GM21447 (cell line): ENCODE data around the gene STK32C.

Experiments used
- ATAC-seq: cut with Tn5 transposase; IDR thresholded peaks from one replicate; pipeline ENCODE4 v1.9.1; 2021; ENCODE audit not compliant: unreplicated experiment

Gene STK32C

DNA sequence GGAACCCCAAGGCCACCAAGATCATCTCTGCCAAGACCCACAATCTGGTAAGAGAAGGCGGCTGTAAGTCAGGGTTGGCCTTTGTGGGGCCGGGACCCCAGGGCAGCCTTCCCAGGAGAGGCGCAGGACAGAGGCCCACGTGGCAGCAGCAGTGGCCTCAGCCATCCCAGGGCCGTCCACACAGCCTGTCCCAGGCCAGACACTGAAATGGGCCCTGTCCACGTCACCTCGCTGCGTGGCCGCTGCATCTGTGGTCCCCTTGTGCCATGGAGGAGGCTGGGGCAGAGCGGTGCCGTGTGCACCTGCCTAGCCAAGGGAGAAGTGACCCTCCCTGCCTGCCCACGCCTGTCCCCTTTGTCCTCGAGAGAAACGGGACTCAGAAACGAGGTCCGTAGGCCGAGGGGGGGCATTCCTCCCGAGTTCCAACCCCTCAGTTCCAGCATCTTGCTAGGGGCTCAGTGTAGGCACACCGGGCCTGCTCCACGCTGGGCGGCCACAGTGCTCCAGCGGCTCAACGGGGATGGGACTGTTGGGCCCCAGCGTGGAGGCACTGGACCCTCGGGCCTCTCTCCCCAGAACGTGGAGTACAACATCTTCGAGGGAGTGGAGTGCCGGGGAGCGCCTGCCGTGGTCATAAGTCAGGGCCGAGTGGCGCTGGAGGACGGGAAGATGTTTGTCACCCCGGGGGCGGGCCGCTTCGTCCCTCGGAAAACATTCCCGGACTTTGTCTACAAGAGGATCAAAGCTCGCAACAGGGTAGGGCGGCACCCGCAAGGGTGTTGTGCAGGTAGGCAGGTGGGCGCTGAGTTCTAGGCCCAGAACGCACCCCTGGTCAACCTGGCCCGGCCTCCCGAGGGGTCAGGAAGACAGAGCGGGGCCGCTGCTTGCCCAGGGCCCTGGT is 105.4 kb downstream of the STK32C start:
- ATAC-seq: no peak

DNA sequence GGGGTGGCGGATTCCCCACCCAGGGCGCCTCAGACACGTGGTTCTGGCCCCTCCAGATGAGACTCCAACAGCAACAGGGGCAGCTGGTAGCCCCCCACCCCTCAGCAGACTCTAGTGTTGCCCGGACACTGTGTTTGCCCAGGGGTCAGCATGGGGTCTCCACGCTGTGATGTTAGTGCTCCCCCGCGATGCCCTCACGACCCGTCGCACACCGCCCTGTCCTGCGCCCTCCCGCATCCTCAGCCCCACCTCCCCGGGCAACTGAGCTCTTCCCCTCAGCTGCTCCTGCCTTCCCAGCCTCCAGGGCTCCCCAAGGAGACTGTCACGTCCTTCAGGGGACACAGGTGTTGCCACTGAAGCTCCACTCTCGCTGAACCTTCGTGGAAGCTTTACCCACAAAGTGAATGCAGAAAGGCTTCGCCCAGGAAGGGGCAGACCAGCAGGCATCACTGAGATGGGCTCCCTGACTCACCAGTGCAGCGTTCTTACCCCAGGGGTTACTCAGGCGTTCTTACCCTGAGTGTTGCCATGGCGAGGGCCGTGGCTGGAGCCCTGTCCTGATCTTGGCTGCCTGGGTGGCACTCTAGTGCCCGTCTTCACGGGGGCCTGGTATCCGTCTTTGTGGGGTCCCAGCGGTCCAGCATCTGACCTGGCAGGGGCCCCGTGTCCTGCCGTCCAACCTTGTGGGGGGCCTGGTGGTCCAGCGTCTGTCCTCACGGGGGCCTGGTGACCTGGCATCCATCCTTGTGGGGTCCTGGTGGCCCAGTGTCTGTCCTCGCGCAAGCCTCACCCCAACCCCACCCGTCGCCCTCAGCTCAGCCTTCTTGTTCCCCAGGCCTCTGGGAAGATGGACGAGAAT is 106.4 kb downstream of the STK32C start:
- no peak for ATAC-seq

DNA sequence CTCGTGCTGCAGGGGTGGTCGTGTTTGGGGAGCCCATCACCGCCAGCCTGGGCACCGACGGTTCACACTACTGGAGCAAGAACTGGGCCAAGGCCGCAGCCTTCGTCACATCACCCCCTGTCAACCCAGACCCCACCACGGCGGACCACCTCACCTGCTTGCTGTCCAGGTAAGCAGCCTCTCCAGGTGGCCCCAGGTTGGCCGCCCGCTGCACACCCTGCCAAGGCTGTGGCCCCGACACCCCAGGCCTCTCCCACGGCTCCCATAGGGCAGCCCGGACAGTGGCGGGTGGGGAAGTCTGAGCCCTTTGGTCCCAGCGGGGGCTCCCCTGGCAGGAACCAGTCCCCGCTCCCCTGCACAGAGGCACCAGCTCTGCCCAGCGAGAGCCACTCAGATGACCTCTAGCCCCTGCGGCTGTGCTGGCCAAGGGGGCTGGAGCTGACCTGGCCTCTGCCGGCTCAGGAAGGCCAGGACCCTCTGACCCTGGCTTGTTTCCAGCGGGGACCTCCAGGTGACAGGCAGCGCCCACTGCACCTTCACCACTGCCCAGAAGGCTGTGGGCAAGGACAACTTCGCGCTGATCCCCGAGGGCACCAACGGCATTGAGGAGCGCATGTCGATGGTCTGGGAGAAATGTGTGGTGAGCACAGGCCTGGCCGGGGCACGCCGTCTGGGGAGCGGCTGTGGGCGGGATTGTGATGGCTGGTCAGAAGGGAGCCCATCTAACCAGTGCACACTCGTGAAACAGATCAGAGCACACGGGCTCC is 107.2 kb downstream of the STK32C start:
- no peak for ATAC-seq

DNA sequence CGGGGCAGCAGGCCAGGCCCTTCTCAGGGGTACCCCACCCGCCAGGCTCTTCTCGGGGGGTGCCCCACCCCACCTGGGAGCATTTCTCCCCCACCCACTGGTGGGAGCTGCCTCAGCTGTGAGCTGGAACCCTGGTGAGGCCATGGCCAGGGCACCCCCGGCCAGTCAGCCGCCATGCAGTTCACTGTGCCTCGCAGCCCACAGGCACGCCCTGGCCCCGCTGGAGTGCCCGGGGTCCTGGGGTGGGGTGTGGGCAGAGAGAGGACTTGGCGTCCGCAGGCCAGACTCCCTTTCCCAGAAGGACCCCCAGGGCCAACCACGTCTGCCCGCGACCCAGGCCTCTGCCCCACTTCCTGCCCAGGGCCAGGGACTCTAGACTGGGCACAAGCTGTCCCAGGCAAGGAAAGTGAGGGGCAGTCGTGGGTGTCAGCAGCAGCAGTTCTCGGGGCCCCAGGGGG is 107.9 kb downstream of the STK32C start:
- ATAC-seq: no peak

DNA sequence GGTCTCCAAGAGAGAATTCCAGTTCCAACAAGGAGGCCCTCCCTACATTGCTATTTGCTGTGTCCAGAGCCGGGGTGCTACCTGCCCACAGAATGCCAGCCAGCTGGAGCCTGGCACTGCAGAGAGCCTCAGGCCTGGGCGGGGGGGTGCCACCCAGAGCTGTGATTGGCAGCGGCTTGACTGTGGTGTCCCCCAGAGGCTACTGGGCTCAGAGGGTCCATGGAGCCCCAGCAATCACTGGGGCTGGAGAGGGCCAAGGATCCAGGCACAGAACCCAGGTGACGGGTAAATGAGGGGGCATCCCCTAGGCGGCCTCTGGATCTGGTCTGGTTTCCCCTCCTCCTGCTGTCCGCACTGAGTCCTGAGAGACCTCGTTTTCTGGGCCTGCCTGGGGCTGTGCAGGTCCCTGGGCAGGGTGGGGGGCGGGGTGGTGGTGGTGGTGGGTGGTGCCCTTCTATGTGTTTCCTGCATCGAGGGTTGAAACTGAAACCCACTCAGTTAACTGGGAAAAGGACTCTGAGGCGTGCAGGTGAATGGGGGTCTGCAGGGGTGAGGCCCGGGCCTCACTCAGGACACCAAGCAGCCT is 108.4 kb downstream of the STK32C start:
- no peak for ATAC-seq

DNA sequence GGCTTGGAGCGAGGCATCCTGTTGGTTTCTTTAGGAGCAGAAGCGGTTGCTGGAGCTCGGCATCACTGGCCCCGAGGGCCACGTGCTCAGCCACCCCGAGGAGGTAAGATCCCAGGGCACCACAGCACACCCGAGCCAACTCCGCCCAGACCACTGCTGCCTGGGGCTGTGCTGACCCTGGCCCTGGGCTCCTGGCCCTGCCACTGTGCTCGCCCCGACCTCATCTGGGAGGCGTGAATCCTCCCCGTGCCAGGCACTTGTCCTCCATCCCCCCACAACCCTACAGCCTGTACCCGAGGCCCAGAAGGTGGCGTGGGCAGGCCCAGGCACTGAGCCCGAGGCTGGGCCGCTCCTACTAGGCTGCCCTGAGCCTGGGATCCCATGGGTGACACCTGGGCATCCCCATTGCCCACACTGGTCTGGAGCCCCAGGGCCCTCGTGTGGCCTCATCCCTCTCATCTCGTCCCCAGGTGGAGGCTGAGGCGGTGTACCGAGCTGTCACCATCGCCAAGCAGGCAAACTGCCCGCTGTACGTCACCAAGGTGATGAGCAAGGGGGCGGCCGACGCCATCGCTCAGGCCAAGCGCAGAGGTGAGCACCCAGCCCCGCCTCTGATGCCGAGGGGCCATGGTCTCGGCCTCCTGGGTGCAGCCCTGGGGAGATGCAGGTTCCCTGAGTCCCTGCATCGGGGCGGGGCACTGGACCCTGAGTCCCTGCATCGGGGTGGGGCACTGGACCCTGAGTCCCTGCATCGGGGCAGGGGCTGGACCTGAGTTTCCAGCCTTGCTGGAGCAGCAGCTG is 109.2 kb downstream of the STK32C start:
- ATAC-seq: no peak

DNA sequence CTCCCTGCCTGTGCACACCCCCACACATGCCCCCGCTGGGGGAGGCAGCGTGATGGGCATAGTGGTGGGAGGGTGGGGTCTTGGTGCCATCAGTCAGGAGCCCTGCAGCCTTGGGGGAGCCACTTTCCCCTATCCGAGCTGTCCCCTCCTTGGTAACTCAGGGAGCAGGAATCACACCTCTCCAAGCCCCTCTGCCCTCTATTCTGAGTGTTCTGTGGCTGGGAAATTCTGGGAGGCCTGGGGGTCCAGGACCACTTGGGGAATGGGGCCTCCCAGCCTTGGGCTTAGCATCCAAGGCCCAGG is 109.7 kb downstream of the STK32C start:
- no peak for ATAC-seq

DNA sequence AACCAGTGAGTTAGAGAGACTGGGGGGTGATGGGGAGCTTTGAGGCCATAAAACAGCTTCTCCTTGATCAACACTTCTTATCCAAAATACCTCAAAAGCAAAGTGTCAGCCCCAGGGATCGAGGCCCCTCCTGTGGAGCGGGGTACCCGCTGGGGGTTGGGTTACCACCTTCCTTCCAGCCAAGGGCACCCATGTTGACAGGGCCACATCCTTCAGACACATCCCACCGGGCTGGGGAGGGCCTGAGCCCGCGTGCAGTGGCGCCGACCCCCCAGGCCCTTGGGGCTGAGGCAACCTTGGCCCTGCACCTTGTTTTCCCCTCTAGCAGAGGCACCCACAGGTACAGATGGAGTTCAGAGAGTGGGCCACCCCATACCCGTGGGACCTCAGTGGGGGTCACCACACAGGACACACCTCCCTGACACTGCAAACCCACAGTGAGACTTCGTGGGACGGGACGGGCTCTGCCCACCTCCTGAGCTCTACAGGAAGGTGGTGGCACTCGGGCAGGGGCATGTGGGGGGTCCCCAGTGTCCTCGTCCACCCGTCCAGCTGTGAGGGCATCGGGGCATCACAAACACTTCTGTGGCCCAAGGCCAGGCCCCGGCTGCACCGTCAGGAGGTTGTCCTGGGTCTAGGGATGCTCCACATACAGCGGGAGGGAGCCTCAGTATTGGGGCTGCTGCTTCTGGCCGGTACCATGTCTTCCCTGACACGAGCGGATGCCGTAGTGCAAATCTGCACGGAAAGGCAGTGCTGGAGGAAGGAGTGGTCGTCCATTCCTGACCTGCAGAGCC is 110.3 kb downstream of the STK32C start:
- ATAC-seq: no peak

DNA sequence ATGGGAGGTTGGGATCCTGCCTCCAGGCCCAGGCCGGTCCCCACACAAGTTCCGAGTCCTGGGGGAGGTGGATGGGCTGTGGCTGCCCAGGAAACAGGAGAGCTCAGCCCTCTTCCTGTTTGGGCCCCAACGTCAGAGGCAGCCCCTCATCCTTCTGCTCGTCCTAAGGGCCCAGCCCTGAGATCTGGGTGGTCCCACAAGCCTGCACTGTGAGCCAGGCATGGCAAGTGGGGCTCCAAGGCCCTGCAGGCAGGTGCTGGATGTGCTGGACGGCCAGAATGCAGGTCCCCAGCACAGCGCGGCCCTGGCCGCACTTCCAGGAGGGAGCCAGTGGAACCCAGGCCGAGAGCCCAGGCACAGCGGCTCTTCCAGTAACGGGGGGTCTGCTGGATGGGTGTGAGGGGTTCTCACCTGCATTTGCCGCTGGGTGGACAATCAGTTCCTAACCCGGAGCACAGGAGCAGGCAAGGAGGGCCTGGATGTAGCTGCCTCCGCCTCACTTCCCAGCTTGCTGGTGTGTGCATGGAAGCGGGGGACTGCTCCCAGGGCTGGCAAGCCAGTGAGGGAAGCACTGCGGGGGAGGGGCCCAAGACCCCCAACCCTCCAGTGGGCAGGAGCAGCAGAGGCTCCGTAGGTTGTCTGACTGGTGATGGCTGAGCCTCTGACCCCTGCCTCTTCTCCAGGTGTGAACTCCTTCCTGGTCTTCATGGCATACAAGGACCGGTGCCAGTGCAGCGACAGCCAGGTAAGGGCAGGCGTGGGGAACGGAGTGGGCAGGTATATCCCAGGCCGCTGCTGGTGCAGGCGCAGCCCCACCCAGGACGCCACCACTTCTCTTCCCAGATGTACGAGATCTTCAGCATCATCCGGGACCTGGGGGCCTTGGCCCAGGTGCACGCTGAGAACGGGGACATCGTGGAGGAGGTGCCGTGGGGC is 111.3 kb downstream of the STK32C start:
- no peak for ATAC-seq

DNA sequence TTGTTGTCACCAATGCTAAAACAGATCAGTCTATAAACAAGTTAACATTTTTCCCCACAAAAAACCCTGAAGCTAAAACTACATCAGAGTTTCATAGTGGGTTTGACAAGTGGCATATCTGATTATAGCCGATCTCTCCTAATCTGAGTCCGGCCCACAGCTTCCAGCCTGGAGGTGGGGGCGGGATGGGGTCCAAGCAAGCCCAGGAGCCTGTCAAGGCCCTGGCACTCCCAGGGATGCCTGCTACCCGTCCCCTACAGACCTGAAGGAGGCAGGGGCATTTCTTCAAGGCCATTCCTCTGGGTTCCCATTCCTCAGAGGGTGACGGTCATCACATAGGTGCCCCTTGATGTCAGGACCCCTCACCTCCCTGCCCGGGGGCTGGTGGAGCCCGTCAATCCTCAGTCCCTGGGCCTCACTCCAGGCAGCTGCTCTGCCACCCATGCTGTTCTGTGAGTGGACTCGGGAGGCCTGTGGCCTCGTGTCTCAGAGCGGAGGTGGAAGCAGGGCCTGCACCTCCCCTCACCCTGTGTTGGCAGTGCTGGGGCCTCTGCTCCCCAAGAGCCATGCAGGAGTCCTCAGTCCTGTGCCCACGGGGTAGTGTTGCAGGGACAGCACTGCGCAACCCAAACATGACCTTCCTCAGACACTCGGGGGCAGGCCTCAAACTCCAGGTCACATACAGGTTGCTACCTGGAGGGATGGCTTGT is 112.2 kb downstream of the STK32C start:
- no peak for ATAC-seq

DNA sequence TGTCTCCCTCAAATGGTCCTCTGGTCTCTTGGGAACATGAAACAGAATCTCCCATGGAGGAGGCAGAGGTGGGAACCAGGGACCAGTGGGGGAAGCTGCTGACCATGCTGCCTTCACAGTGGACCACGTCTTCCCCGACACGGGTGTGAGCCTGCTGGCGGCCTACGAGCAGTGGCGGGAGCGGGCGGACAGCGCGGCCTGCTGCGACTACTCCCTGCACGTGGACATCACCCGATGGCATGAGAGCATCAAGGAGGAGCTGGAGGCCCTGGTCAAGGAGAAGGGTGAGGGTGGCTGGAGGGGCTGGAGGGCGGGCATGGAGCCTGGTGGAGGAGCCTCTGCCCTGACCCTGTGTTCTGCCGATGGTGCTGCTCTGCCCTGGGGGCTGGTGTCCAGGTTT is 113.0 kb downstream of the STK32C start:
- no peak for ATAC-seq

DNA sequence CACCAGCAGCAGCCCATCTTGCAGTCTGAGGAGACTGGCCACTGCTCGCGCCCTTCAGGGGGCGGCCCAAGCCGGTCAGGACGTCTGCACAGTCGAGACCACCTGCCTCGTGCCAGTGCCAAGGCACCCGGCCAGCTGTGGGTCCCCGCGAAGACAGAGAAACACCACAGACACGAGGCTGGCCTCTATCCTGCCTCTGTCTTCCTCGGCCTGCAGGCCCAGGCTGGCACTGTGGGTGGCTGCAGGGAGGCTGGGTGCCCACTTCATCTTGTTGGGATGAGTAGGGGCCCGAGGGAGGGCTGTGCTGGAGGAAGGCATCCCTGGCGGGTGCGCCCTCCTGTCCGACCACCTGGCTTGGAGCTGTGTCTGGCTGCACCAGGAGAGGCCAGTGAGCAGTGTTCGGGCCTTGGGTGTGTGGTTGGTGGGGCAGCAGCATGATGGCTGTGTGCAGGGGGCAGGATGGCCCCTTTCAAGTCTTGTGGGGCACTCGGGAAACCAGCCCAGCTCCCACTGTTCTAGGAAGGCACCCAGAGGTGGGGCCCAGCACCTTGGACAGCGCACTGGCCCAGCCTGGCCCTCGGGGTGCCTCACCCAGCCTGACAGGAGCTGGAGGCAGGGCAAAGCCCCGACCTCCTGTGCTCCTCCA is 113.7 kb downstream of the STK32C start:
- no peak for ATAC-seq

DNA sequence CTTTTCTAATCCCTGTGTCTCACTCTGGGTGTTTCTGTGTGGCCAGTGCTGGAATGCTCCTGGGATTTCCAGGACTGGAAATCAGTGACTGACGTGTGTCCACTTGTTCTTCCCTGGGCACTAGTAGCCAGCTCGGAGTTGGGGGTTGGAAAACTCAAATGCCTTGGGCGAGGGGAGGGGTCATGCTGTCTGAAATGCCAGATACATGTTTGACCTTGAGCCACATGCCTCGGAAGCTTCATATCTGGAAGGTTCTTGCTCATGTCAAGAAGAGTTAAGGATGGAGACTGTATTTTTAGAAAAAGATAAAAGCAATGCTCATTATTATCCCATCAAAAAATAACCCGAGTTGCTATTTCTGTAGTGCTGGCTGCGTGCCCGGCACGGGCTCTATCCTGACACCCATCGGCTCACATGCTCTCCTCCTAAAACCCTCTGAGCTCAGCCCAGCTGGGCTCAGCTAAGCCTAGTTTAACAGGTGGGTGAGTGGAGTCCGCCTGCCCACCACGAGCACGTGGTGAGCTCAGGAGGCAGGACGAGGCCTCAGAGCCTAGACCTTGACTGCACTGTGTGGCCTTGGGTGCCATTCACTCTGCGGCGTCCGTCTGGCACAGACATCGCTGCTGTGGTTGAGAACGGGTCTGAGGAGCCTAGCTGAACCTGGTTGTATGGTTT is 114.6 kb downstream of the STK32C start:
- ATAC-seq: no peak

DNA sequence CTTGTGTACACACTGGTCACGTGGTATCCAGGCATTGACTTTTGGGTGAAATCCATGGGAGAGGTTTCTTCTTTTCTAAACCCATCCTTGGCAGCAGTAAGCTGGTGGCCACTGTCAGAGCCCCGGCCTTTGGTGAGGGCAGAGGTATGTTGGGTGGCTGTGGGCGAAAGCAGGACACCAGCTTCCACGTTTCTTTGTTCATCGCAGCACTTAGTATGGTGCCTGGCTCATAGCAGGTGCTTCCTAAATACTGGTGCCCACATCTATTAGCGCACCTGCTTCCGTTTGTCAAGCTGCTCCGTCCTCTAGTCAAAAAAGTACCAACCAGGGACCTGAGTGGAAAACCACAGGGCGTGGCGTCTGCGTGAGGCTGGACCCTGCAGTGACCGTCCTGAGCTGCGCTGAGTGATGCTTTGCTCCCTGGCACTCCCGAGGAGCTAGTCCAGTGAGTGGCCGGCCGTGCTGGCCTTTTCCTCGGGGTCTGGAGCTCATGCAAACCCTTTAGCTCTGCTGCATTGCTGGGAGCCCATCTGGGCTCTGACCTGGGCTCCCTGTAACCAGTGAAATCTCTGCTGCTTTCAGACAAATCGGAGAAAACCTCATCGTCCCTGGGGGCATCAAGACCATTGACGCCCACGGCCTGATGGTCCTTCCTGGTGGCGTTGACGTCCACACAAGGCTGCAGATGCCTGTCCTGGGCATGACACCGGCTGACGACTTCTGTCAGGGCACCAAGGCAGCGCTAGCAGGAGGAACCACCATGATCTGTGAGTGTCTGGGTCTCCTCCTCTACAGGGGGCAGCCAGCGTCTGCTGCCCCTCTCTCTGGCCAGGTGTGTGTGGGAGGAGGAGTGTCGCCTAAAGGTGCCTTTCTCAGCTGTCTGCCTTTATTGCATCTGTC is 115.4 kb downstream of the STK32C start:
- no peak for ATAC-seq

DNA sequence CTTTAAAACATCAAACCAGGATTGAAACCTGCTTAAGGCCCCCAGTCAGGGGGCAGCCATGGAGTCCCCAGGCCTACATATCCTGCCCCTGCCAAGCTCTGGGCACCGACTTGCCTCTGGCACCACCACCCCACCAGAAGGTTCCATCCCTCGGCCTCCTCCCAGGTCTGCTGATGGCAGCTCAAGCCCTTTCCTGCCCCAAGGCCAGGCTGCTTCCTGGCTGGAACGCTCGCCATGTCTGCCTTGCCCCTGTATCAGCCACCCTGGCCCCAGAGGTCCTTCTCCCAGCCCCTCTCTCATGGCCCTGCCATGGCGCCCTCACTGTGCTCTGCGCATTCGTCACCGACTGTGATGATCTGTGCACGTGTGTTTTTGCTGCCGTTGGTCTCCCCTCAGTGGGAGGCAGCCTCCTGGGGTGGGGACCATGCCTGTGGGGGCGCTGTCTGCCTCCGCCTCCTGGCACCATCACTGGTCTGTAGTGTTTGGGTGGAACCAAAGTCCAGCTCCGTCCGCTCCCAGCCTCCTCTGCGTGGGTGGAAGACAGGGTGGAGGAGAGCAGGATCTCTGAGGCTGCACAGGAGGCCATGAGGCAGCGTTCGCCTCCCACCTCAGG is 117.8 kb downstream of the STK32C start:
- no peak for ATAC-seq
